ENCODE results near the gene NEU3. TPM values are rescaled to one million over a fixed set of nuclear protein-coding genes. Genes with fewer than 3 reads are reported as not detected.
A peak's percentile ranks its signal among the peaks of the same experiment; 100 is the strongest.

NEU3 gene
- total RNA-seq, 1 donor from 2014 or later, result 10.8 TPM

- Mint-ChIP-seq H3K4me1 (ENCODE audit: unreplicated experiment) (no peaks in the 10 kb centered on the region), H3K27ac (no peak overlapping the region), H3K27me3 (no peaks in the 10 kb centered on the region), H3K4me3 (no peak overlapping the region), H3K36me3 (peaks cover 40% of the 10 kb centered on the region), H3K9me3 (no peaks in the 10 kb centered on the region)
- no peak for DNase-seq (ENCODE audit: extremely low spot score, unreplicated experiment)
- TF ChIP-seq CTCF (conservative IDR thresholded peaks at IDR 0.05), result no peak
Measured at GRCh38 chr11:74971424-74971823, 17.3 kb upstream of the NEU3 start.

GRCh38 chr11:74978041-74978440 lies 10.7 kb upstream of the NEU3 start:
- Mint-ChIP-seq H3K36me3 (peaks cover 43% of the 10 kb centered on the region), H3K9me3 (no peaks in the 10 kb centered on the region)
- TF ChIP-seq CTCF (conservative IDR thresholded peaks at IDR 0.05), result no peak

GRCh38 chr11:74980634-74981033 lies 8.1 kb upstream of the NEU3 start:
- no peak for DNase-seq (ENCODE audit: extremely low spot score, unreplicated experiment)
- Mint-ChIP-seq H3K27ac (no peak overlapping the region), H3K36me3 (peaks cover 22% of the 10 kb centered on the region), H3K9me3 (no peaks in the 10 kb centered on the region), H3K4me3 (no peak overlapping the region), H3K27me3 (no peaks in the 10 kb centered on the region), H3K4me1 (ENCODE audit: unreplicated experiment) (no peaks in the 10 kb centered on the region)
- TF ChIP-seq CTCF (conservative IDR thresholded peaks at IDR 0.05), result no peak

More at GRCh38 chr11:74978041-74978440, 10.7 kb upstream of the NEU3 start:
- DNase-seq (ENCODE audit: extremely low spot score, unreplicated experiment), result no peak
- H3K4me3 Mint-ChIP-seq, result no peak overlapping the region
- no peak overlapping the region for H3K27ac Mint-ChIP-seq
- no peaks in the 10 kb centered on the region for H3K4me1 Mint-ChIP-seq (ENCODE audit: unreplicated experiment)
- no peaks in the 10 kb centered on the region for H3K27me3 Mint-ChIP-seq

- DNase-seq (ENCODE audit: extremely low spot score, unreplicated experiment), result no peak
- Mint-ChIP-seq H3K4me3 (no peak overlapping the region), H3K9me3 (no peaks in the 10 kb centered on the region), H3K36me3 (peaks cover 16% of the 10 kb centered on the region), H3K27me3 (no peaks in the 10 kb centered on the region), H3K4me1 (ENCODE audit: unreplicated experiment) (no peaks in the 10 kb centered on the region), H3K27ac (peak overlapping the region; percentile 39)
- no peak for TF ChIP-seq CTCF (conservative IDR thresholded peaks at IDR 0.05)
Measured at GRCh38 chr11:74981888-74982287, 6.8 kb upstream of the NEU3 start.

- no peak for DNase-seq (ENCODE audit: extremely low spot score, unreplicated experiment)
- Mint-ChIP-seq H3K9me3 (no peaks in the 10 kb centered on the region), H3K27me3 (no peaks in the 10 kb centered on the region), H3K4me3 (no peak overlapping the region), H3K36me3 (peaks cover 16% of the 10 kb centered on the region), H3K27ac (no peak overlapping the region), H3K4me1 (ENCODE audit: unreplicated experiment) (no peaks in the 10 kb centered on the region)
- TF ChIP-seq CTCF (conservative IDR thresholded peaks at IDR 0.05), result no peak
Measured at GRCh38 chr11:74984070-74984469, 4.7 kb upstream of the NEU3 start.

GRCh38 chr11:74984730-74985129 lies 4.0 kb upstream of the NEU3 start:
- peaks cover 14% of the 10 kb centered on the region for H3K36me3 Mint-ChIP-seq
- no peaks in the 10 kb centered on the region for H3K9me3 Mint-ChIP-seq
- no peak for DNase-seq (ENCODE audit: extremely low spot score, unreplicated experiment)
- no peak overlapping the region for H3K27ac Mint-ChIP-seq
- H3K4me1 Mint-ChIP-seq (ENCODE audit: unreplicated experiment), result peaks cover 5% of the 10 kb centered on the region
- H3K4me3 Mint-ChIP-seq, result no peak overlapping the region
- H3K27me3 Mint-ChIP-seq, result no peaks in the 10 kb centered on the region
- no peak for TF ChIP-seq CTCF (conservative IDR thresholded peaks at IDR 0.05)
